Measurements from ENCODE around the gene CORIN.

The CORIN gene

GRCh38 chr4:47567511-47567910 is 270.4 kb downstream of the CORIN start:
- no peaks in the 10 kb centered on the region for H3K9me3 ChIP-seq (ENCODE audit: insufficient read depth, low read length)
- H4K20me1 ChIP-seq (ENCODE audit: insufficient read depth, low read length), result no peaks in the 10 kb centered on the region
- peaks cover 56% of the 10 kb centered on the region for H3K27me3 ChIP-seq (ENCODE audit: low read depth, low read length)
- H3K4me1 ChIP-seq (ENCODE audit: low read length), result peaks cover 22% of the 10 kb centered on the region
- H2AFZ ChIP-seq (ENCODE audit: low read depth, low read length), result no peak overlapping the region
- H3K4me2 ChIP-seq (ENCODE audit: low read length), result no peak overlapping the region
- H3K36me3 ChIP-seq (replicated peaks; ENCODE audit: low read depth, low read length), result no peaks in the 10 kb centered on the region
- no peak overlapping the region for H3K9ac ChIP-seq (ENCODE audit: low read length)
- TF ChIP-seq CTCF (IDR thresholded peaks at IDR 0.05; ENCODE audit: low read depth, low read length) (no peak), EZH2phosphoT487 (IDR thresholded peaks at IDR 0.05; ENCODE audit: low read depth) (no peak)
- H3K79me2 ChIP-seq (ENCODE audit: low read length), result no peaks in the 10 kb centered on the region
- no peak overlapping the region for H3K4me3 ChIP-seq (ENCODE audit: low read length)
- H3K27ac ChIP-seq (ENCODE audit: low read length), result no peak overlapping the region

GRCh38 chr4:47566969-47567368 is 270.9 kb downstream of the CORIN start:
- Histone ChIP-seq H3K4me1 (ENCODE audit: low read length) (peaks cover 22% of the 10 kb centered on the region), H3K9ac (ENCODE audit: low read length) (no peak overlapping the region), H3K4me2 (ENCODE audit: low read length) (no peak overlapping the region), H3K9me3 (ENCODE audit: insufficient read depth, low read length) (no peaks in the 10 kb centered on the region), H3K27me3 (ENCODE audit: low read depth, low read length) (peaks cover 56% of the 10 kb centered on the region), H3K4me3 (ENCODE audit: low read length) (no peak overlapping the region), H3K27ac (ENCODE audit: low read length) (no peak overlapping the region), H2AFZ (ENCODE audit: low read depth, low read length) (no peak overlapping the region), H3K79me2 (ENCODE audit: low read length) (no peaks in the 10 kb centered on the region), H3K36me3 (replicated peaks; ENCODE audit: low read depth, low read length) (no peaks in the 10 kb centered on the region), H4K20me1 (ENCODE audit: insufficient read depth, low read length) (no peaks in the 10 kb centered on the region)
- no peak for TF ChIP-seq EZH2phosphoT487 (IDR thresholded peaks at IDR 0.05; ENCODE audit: low read depth)
- TF ChIP-seq CTCF (IDR thresholded peaks at IDR 0.05; ENCODE audit: low read depth, low read length), result no peak

DNA sequence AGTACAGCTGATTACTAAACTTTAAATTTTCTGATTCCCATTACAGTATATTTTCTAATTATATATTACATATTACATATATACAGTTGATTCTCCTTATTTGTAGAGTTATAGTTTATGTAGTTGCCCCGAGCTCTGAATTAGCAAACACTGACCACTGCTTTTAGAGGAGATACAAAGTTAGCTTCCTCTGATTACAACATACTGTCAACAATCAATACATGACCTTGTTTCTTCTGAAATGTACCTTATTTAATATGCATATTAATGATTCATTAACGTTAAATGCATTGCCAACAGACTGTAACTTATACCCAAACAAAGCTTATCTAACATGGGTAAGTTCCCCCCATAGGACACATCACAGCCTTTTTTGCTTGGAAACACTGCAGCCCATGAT is 271.3 kb downstream of the CORIN start:
- no peak for TF ChIP-seq CTCF (IDR thresholded peaks at IDR 0.05; ENCODE audit: low read depth, low read length)
- TF ChIP-seq EZH2phosphoT487 (IDR thresholded peaks at IDR 0.05; ENCODE audit: low read depth), result no peak
- H3K36me3 ChIP-seq (replicated peaks; ENCODE audit: low read depth, low read length), result no peaks in the 10 kb centered on the region

GRCh38 chr4:47562297-47562696 is 275.6 kb downstream of the CORIN start:
- Histone ChIP-seq H3K9me3 (ENCODE audit: insufficient read depth, low read length) (no peaks in the 10 kb centered on the region), H3K36me3 (replicated peaks; ENCODE audit: low read depth, low read length) (no peaks in the 10 kb centered on the region), H2AFZ (ENCODE audit: low read depth, low read length) (no peak overlapping the region), H3K4me3 (ENCODE audit: low read length) (no peak overlapping the region), H3K9ac (ENCODE audit: low read length) (no peak overlapping the region), H4K20me1 (ENCODE audit: insufficient read depth, low read length) (no peaks in the 10 kb centered on the region), H3K4me2 (ENCODE audit: low read length) (no peak overlapping the region), H3K27ac (ENCODE audit: low read length) (no peak overlapping the region), H3K27me3 (ENCODE audit: low read depth, low read length) (peaks cover 32% of the 10 kb centered on the region; the same call in 1 of the 2 replicates), H3K4me1 (ENCODE audit: low read length) (peaks cover 22% of the 10 kb centered on the region), H3K79me2 (ENCODE audit: low read length) (no peaks in the 10 kb centered on the region)
- TF ChIP-seq EZH2phosphoT487 (IDR thresholded peaks at IDR 0.05; ENCODE audit: low read depth) (no peak), CTCF (IDR thresholded peaks at IDR 0.05; ENCODE audit: low read depth, low read length) (no peak)

More for the DNA sequence above, 271.3 kb downstream of the CORIN start:
- no peak overlapping the region for H3K27ac ChIP-seq (ENCODE audit: low read length)
- H3K4me3 ChIP-seq (ENCODE audit: low read length), result no peak overlapping the region
- H3K79me2 ChIP-seq (ENCODE audit: low read length), result no peaks in the 10 kb centered on the region
- H3K9ac ChIP-seq (ENCODE audit: low read length), result no peak overlapping the region
- no peaks in the 10 kb centered on the region for H4K20me1 ChIP-seq (ENCODE audit: insufficient read depth, low read length)
- H3K4me1 ChIP-seq (ENCODE audit: low read length), result peaks cover 22% of the 10 kb centered on the region
- no peaks in the 10 kb centered on the region for H3K9me3 ChIP-seq (ENCODE audit: insufficient read depth, low read length)
- no peak overlapping the region for H2AFZ ChIP-seq (ENCODE audit: low read depth, low read length)
- peaks cover 56% of the 10 kb centered on the region for H3K27me3 ChIP-seq (ENCODE audit: low read depth, low read length)
- no peak overlapping the region for H3K4me2 ChIP-seq (ENCODE audit: low read length)
